H54 (cell line): ENCODE data around the gene MYO7A.
"Not testable (repeated sequence)": the region's sequence is repeated elsewhere in the genome, so short reads cannot be mapped to it uniquely, and the experiment has no call there.

Experiments
- DNase-seq: peaks from one replicate; pipeline ENCODE4 v3.0.0; 2011; ENCODE audit warnings: low spot score, mixed read lengths; ENCODE audit not compliant: insufficient read length
- FAIRE-seq: peaks from 3 replicates; lab custom pipeline; 2011; peaks lifted over from hg19 to GRCh38; lab: Jason Lieb, UNC
- POLR2A ChIP-seq: IDR thresholded peaks from 2 replicates; pipeline ENCODE4 v1.6.1; 2011; ENCODE audit warnings: low read depth, mild to moderate bottlenecking, low read length

Gene MYO7A

DNA sequence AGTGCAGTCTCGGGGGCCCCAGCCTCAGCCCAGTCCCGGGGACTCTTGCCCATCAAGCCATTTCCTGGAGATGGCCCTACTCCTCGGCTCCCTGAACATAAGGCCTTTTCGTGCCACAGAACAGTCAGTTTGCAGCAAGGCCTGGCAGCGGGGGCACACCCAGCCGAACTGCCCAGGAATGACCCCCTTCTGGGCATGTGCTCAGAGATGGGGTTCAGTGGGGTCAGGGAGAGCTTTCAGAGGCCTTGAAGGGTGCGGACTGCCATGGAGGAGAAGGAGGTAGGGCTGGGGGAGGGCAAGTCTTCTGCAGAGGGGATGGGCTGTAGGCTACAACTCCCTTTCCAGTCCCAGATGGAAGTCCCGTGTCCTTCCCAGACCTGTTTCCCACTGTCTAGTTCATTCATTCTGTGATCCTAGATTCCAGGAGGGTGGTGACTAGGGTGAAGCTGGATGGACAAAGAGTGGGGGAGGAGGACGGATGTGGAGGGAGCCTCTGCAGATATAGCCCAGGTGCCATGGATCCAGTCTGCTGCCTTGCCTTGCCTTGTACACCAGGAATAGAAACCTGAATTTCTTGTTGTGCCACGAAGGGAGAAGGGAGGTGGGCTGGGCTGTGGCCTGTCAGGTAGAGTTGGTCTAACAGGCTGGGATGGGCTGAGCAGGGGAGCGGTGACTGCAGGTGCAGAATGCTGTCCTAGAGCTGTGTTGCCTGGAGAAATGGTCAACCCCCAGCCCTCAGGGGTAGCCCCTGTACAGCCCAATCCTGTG lies 39.6 kb upstream of the MYO7A start:
- no peak for TF ChIP-seq POLR2A
- DNase-seq, result no peak
- no peak for FAIRE-seq

DNA sequence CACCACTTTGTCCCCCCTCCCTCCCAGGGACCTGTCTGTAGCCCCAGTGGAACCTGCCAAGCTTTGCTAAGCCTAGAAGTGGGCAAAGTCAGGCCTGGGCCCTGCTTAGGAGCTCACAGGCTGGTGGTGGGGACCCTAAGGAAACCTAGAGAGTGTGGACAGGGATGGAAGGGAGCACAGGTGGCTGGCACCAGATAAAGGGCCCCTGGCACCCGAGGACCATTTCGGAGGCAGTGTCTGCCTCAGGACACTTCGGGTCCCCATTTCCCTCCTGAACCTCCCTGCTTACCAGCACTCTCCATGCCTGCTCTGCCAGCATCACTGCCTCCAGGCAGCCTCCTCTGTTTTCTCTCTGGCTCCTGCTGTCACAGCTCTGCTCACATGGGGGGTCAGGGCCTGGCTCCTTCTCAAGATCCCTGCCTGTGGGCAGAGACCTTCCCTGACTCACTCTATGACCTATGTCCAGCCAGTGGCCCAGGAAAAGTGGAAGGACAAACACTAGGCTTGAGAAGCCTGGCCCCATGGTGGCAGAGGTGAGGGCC lies 39.0 kb upstream of the MYO7A start:
- TF ChIP-seq POLR2A, result no peak
- FAIRE-seq (no peak), DNase-seq (no peak)

DNA sequence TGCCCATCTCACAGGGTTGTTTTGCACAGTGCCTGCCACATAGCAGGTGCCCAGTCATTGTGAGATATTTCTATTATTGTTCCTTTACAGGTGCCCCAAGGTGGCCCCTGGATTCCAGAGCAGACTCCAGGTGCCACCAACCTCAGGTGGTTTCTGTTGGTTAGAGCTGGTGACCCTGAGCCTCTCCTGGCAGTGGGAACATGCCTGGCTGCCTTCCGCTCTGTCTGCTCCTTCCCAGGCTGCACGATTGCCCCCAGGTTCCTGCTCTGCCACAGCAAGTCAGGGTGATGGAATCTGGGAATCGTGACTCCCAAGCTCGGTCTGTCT lies 38.0 kb upstream of the MYO7A start:
- no peak for TF ChIP-seq POLR2A
- no peak for FAIRE-seq
- DNase-seq, result no peak

DNA sequence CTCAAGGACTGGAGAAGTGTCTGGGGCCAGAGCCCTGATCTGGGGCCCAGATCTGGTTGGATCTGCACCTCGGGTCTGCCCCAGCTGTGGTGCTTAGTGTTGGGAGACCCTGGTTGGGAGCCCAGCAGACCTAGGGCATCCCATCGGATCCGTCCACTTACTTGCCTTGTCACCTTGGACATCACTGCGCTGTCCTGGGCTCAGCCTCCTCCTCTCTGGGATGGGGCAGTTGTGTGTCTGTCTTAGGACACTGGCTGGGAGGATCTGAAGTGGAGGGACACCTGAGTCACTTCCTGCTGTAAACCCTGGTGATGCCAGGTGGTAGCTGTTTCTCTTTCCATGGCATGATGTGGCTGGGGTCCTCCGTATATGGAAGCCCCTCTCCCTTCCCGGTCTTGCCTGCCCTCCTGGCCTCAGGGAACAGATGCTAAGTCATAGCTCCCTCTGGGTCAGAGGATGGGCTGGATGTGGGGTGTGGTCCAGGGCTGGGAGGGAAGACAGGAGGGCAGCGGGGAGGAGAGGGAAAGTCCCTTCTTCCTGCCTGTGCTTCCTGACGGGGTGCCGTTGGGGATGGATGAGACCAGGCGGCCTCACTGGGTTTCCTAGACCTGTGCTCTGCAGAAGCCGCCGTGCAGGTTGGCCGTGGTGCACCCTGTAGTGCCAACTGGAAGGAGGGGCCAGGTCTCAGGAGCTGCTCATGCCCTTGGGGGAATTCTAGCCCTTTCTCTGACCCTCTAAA lies 37.5 kb upstream of the MYO7A start:
- no peak for TF ChIP-seq POLR2A
- no peak for FAIRE-seq
- no peak for DNase-seq

DNA sequence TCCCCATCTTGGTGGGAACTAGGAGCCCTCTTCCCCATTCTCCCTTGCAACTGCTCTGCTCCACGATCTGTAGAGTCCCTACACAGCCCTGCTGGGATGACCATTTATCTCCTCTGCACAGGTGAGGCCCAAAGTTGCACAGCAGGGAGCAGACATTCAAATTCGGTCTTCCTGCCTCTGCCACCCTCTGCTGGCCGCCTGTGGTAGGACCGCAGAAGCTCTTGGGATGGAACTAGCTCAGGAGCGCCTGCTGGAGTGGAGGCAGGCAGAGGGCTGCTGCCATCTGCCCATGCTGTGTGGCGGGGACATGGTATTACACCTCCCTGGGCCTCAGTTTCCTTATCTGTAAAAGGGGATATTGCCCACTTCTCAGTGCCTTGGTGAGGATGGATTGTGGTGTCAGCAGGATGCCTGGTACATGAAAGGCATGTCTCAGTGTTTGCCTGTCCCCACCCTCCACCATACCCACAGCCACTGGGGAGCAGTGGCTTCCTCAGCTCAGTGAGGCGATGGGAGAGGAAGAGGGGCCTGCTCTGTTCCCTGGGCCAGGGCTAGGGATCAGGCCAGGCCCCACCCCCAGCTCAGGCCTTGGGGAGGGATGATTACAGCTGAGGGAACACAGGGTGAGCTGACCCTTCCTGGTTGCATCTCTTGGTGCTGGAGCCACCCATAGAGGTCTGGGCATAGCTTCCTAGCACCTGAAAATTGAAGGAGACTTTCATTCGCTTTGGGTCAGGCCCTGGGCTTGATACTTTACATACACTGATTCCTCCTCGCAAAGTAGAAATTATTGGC lies 36.7 kb upstream of the MYO7A start:
- peak; percentile 92 for DNase-seq
- no peak for FAIRE-seq
- TF ChIP-seq POLR2A, result no peak

DNA sequence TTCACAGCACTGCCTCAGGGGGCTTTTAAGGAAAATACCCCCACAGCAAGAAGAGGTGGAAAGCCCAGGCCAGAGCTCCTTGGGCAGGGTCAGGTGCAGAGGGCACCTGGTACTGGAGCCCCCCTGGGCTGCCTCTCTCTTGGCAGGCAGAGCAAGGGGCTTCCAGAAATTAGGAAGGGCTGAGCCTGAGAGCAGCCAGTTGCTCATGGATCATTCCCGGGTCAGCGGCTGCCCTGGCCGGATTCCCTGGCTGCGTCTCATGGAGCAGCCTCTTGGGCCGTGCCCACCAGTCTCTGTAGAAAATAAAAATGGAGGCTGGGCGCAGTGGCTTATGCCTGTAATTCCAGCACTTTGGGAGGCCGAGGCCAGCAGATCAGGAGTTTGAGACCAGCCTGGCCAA lies 35.7 kb upstream of the MYO7A start:
- no peak for DNase-seq
- TF ChIP-seq POLR2A, result no peak
- no peak for FAIRE-seq

DNA sequence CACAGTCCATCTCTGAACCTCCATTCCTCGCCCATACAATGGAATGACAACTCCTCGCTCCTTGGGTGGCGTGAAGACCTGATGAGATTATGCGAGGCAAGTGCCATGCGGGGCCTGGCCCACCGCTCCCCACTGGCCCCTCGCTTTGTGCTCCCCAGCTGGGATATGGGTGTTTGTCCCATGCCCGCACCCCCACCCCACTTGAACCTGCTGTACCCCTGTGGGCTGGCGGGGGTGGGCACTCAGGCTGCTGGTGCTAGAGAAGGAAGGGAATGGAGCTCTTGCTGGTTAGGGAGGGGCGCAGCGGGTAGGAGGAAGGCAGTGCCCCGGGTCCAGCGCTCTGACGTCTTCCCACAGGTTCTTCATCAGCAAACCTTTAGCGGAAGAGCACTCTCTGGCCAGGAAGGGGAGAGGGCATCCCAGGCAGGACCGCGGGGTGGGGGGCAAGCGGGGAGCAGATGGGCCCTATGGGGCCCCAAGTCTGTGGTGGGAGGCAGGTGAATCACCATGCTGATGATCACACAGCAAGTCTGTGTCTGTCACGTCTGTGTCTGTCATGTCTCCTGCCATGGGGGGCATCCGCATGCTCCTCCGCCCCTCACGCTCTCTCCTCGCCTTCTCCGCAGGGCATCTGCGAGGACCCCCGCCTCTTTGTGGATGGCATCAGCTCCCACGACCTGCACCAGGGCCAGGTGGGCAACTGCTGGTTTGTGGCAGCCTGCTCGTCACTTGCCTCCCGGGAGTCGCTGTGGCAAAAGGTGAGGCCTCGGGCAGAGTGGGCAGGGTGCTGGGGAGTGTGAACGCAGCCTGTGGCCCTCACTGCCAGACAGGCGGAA lies 34.8 kb upstream of the MYO7A start:
- no peak for DNase-seq
- TF ChIP-seq POLR2A, result no peak
- FAIRE-seq, result no peak

DNA sequence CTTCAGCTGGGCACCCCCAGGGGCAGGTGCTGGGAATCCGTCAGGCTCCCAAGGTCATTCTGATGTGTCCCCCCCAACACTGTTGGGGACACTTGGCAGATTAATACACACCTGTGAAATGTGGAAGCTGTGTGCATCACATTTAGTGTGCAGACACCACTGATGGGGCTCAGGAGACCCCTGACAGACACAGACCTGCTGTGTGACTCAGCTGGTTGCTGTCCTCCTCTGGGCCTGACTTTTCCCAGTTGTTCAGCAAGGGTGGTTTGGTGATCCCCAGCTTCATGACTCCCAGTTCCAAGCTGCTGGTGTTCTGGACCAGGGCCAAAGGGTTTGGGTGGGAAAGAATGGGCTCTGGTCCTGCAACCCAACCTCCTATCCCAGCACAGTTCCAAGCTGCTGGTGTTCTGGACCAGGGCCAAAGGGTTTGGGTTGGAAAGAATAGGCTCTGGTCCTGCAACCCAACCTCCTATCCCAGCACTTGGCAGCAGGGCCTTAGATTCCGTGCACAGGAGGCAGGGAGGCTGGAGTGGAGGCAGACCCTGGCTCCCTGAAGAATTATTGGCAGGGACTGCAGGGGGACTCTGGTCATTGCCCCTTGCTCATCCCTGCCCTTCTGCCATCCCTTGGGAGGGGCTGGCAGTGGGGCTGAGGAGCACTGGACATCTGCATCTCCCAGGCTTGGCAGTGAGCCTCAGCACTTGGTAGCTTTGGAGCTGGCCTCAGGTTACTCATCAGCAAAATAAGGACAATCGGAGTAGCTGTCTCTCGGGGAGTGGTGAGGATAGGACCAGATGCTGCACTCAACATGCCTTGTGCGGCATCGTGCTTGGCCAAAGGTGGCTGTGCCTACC lies 33.8 kb upstream of the MYO7A start:
- DNase-seq (no peak), FAIRE-seq (no peak)

DNA sequence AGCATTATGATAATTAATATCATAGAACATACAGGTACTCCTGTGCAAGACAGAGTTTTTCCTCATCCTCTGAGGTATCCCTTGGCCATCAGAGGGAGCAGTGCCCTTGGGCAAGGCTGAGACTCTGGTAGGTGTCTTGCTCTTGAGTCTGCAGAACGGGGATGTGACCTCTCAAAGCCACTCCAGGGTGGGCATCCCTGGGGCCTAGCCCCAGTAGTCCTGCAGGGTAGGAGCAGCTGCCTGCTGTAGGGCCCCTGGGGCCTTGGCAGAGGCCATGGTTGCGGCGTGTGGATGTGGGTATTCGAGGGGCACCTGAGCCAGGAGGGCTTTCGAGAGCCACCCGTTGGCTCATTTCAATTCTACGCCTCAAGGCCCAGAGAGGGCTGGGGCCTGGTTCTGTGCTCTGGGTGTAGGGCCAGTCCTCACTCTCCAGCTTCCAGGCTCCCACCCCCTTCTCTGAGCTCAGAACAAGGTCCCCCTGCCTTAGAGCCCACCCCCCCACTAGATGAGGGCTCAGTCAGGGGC lies 33.1 kb upstream of the MYO7A start:
- DNase-seq, result no peak
- TF ChIP-seq POLR2A, result no peak
- no peak for FAIRE-seq

More for the DNA sequence above, 33.8 kb upstream of the MYO7A start:
- no peak for TF ChIP-seq POLR2A

DNA sequence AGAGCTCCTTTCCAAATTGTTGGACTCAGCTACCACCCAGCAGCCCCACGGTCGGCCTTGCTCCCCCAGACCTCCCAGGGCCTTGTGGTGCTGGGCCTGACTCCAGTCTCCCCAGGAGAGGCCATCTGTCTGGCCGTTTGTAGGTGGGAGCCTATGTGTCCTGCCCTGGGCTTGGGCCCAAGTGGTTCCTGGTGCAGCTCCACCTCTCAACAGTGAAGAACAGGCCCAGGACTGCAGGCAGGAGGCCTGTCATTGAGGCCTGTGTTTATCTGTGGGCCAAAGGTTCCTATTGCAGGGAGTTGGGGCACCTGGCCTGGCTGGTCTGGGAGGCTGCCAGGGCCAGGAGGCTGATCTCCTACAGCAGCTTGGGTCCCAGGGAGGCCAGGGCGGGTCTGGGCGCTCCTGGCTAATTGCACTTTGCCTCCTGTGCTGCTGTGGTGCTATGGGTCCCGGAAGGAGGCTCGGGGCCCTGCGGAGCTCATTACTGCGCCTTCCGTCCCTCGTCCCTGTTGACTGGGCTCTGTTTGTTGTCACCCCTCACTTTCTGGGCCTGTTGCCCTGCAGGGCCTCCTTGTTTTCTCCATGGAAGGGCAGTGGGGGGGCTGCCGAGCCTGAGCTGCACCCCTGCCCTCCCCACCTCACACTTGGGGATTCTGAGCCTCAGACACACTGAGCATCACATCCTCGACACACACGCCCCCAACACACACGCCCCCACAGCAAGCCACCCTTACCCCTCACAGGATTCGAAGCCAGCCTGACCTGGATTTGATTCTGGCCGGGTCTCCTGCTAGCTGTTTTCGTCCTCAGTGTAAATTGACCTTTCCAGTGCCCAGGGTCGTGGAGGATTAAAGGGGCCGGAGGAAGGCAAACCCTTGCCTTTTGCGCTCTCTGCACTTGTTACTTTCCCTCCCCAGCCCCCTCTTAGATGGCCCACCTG lies 32.2 kb upstream of the MYO7A start:
- FAIRE-seq, result no peak
- no peak for TF ChIP-seq POLR2A
- no peak for DNase-seq

DNA sequence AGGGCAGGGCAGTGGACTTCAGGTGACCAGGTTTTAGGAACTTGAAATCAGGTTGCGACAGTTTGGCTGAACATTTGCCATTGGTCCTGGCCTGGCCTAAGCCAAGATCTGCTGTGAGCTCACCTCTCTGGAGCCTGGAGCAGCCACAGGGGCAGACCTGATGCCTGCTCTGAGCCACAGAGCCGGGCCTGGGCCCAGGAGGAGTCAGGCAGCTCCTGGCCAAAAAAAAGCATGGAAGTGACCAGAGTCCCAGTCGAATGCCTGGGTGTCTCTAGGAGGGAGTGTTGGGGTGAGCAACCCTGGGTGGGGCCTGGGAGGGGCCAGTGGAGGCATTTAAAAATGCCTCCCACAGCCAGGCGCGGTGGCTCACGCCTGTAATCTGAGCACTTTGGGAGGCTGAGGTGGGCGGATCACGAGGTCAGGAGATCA lies 31.4 kb upstream of the MYO7A start:
- DNase-seq (no peak), FAIRE-seq (no peak)
- no peak for TF ChIP-seq POLR2A

DNA sequence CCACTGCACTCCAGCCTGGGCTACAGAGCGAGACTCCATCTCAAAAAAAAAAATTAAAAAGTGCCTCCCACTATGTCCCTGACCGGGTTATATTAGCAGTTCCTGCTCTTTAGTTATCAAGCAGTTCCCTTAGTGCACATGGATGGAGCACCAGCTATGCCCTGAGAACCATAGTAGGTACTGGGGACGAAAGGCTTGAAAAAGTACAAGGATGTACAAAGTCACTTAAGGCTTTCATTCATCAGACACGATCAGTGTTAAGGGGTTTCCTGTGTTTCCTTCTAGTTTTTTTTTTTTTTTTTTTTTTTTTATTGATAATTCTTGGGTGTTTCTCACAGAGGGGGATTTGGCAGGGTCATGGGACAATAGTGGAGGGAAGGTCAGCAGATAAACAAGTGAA lies 30.9 kb upstream of the MYO7A start:
- FAIRE-seq, DNase-seq: not testable (repeated sequence)
